B cell (primary cell): ENCODE results near the gene WDR7.

ENCODE experiments used
- CTCF ChIP-seq: fragments of 200-600 bp; IDR thresholded peaks from one replicate; pipeline ENCODE4 v1.8.0; 2022; ENCODE audit warnings: antibody characterized with exemption, mild to moderate bottlenecking
- EZH2 ChIP-seq: IDR thresholded peaks from 2 replicates; pipeline ENCODE4 v1.6.1; 2012; ENCODE audit warnings: borderline replicate concordance, low read depth, mild to moderate bottlenecking, moderate library complexity, low read length; ENCODE audit not compliant: insufficient read depth, poor library complexity, severe bottlenecking

- TF ChIP-seq CTCF (no peak), EZH2 (no peak)
Measured at GRCh38 chr18:56967035-56967434, 315.9 kb downstream of the WDR7 start.
